ENCODE results near the gene HIPK4.

DNA sequence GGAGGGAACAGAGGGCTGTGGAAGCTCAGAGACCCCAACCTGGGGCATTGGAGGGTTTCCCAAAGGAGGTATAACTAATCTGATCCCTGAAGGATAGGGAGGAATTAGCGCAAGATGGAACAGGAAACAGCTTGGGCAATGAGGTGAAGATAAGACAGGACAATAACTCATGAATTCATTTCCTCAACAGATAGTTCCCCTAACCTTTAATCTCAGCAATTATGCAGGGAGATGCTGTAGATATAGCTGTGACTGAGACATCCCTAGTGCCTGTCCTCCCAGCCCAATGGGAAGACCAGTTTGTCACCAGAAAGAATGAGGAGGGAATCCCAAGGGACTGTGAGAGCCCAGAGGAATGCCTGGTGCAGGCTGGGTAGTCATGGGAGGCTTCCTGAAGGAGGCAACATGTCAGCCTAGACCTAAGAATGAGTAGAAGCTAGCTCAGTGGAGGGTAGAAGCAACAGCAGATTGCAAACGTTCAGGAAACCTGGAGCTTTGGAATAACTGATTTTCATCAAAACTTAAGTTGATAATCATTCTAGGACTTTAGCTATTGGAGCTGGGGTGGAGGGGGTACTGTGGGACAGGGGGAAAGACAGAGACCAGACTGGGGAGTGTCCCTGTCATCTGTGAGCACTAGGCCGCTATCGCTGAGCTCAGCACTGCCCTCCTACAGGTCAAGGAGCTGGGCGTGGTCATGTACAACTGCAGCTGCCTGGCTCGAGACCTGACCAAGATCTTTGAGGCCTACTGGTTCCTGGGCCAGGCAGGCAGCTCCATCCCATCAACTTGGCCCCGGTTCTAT is 18.8 kb downstream of the HIPK4 start:
- TF ChIP-seq, protein P1, sequence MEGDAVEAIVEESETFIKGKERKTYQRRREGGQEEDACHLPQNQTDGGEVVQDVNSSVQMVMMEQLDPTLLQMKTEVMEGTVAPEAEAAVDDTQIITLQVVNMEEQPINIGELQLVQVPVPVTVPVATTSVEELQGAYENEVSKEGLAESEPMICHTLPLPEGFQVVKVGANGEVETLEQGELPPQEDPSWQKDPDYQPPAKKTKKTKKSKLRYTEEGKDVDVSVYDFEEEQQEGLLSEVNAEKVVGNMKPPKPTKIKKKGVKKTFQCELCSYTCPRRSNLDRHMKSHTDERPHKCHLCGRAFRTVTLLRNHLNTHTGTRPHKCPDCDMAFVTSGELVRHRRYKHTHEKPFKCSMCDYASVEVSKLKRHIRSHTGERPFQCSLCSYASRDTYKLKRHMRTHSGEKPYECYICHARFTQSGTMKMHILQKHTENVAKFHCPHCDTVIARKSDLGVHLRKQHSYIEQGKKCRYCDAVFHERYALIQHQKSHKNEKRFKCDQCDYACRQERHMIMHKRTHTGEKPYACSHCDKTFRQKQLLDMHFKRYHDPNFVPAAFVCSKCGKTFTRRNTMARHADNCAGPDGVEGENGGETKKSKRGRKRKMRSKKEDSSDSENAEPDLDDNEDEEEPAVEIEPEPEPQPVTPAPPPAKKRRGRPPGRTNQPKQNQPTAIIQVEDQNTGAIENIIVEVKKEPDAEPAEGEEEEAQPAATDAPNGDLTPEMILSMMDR (IDR thresholded peaks at IDR 0.05): no peak
- TF ChIP-seq, protein P2, sequence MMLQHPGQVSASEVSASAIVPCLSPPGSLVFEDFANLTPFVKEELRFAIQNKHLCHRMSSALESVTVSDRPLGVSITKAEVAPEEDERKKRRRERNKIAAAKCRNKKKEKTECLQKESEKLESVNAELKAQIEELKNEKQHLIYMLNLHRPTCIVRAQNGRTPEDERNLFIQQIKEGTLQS (CRISPR knock-in tag; conservative IDR thresholded peaks at IDR 0.05): no peak
- TF ChIP-seq NR3C1 (CRISPR knock-in tag; conservative IDR thresholded peaks at IDR 0.05; ENCODE audit: low read depth) (no peak), GABPB1 (CRISPR knock-in tag; IDR thresholded peaks at IDR 0.05) (no peak), CREB1 (CRISPR knock-in tag; IDR thresholded peaks at IDR 0.05) (no peak), CREM (CRISPR knock-in tag; IDR thresholded peaks at IDR 0.05) (no peak), MXD4 (CRISPR knock-in tag; IDR thresholded peaks at IDR 0.05; ENCODE audit: borderline replicate concordance) (no peak), ZNF423 (CRISPR knock-in tag; IDR thresholded peaks at IDR 0.05) (no peak), ELF4 (CRISPR knock-in tag; IDR thresholded peaks at IDR 0.05; ENCODE audit: low read depth) (no peak)
- TF ChIP-seq, protein P3, sequence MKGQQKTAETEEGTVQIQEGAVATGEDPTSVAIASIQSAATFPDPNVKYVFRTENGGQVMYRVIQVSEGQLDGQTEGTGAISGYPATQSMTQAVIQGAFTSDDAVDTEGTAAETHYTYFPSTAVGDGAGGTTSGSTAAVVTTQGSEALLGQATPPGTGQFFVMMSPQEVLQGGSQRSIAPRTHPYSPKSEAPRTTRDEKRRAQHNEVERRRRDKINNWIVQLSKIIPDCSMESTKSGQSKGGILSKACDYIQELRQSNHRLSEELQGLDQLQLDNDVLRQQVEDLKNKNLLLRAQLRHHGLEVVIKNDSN (CRISPR knock-in tag; IDR thresholded peaks at IDR 0.05): no peak
- TF ChIP-seq, protein P4, sequence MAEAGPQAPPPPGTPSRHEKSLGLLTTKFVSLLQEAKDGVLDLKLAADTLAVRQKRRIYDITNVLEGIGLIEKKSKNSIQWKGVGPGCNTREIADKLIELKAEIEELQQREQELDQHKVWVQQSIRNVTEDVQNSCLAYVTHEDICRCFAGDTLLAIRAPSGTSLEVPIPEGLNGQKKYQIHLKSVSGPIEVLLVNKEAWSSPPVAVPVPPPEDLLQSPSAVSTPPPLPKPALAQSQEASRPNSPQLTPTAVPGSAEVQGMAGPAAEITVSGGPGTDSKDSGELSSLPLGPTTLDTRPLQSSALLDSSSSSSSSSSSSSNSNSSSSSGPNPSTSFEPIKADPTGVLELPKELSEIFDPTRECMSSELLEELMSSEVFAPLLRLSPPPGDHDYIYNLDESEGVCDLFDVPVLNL (CRISPR knock-in tag; IDR thresholded peaks at IDR 0.05; ENCODE audit: borderline replicate concordance, low read depth): no peak
- TF ChIP-seq, protein P5, sequence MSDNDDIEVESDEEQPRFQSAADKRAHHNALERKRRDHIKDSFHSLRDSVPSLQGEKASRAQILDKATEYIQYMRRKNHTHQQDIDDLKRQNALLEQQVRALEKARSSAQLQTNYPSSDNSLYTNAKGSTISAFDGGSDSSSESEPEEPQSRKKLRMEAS (CRISPR knock-in tag; IDR thresholded peaks at IDR 0.05): no peak
- TF ChIP-seq, protein P6, sequence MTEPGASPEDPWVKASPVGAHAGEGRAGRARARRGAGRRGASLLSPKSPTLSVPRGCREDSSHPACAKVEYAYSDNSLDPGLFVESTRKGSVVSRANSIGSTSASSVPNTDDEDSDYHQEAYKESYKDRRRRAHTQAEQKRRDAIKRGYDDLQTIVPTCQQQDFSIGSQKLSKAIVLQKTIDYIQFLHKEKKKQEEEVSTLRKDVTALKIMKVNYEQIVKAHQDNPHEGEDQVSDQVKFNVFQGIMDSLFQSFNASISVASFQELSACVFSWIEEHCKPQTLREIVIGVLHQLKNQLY (CRISPR knock-in tag; IDR thresholded peaks at IDR 0.05): no peak
- TF ChIP-seq, protein P7, sequence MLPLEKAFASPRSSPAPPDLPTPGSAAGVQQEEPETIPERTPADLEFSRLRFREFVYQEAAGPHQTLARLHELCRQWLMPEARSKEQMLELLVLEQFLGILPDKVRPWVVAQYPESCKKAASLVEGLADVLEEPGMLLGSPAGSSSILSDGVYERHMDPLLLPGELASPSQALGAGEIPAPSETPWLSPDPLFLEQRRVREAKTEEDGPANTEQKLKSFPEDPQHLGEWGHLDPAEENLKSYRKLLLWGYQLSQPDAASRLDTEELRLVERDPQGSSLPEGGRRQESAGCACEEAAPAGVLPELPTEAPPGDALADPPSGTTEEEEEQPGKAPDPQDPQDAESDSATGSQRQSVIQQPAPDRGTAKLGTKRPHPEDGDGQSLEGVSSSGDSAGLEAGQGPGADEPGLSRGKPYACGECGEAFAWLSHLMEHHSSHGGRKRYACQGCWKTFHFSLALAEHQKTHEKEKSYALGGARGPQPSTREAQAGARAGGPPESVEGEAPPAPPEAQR (CRISPR knock-in tag; IDR thresholded peaks at IDR 0.05): no peak

Measured in WTC11 (cell line).